Measurements from ENCODE around the gene LDB2. TPM values are rescaled to one million over a fixed set of nuclear protein-coding genes. Genes with fewer than 3 reads are reported as not detected.

Gene LDB2
- total RNA-seq, 1 donor from 2014 or later, result 31.5 TPM

GRCh38 chr4:16655111-16655510 is 243.3 kb downstream of the LDB2 start:
- no peaks in the 10 kb centered on the region for H3K9me3 Mint-ChIP-seq
- TF ChIP-seq CTCF (conservative IDR thresholded peaks at IDR 0.05), result no peak
- H3K4me3 Mint-ChIP-seq, result no peak overlapping the region
- no peaks in the 10 kb centered on the region for H3K36me3 Mint-ChIP-seq
- peaks cover 25% of the 10 kb centered on the region for H3K4me1 Mint-ChIP-seq (ENCODE audit: unreplicated experiment)
- no peak for DNase-seq (ENCODE audit: extremely low spot score, unreplicated experiment)
- peaks cover 5% of the 10 kb centered on the region for H3K27me3 Mint-ChIP-seq
- H3K27ac Mint-ChIP-seq, result no peak overlapping the region

GRCh38 chr4:16652732-16653305 is 245.6 kb downstream of the LDB2 start:
- Mint-ChIP-seq H3K4me3 (no peak overlapping the region), H3K4me1 (ENCODE audit: unreplicated experiment) (peaks cover 13% of the 10 kb centered on the region), H3K27ac (no peak overlapping the region), H3K9me3 (no peaks in the 10 kb centered on the region), H3K27me3 (peaks cover 5% of the 10 kb centered on the region), H3K36me3 (peaks cover 4% of the 10 kb centered on the region)
- DNase-seq (ENCODE audit: extremely low spot score, unreplicated experiment), result no peak
- no peak for TF ChIP-seq CTCF (conservative IDR thresholded peaks at IDR 0.05)

GRCh38 chr4:16646459-16646858 is 252.0 kb downstream of the LDB2 start:
- H3K36me3 Mint-ChIP-seq, result peaks cover 4% of the 10 kb centered on the region
- H3K4me1 Mint-ChIP-seq (ENCODE audit: unreplicated experiment), result no peaks in the 10 kb centered on the region
- H3K9me3 Mint-ChIP-seq, result no peaks in the 10 kb centered on the region
- H3K27ac Mint-ChIP-seq, result no peak overlapping the region
- no peak for TF ChIP-seq CTCF (conservative IDR thresholded peaks at IDR 0.05)
- no peak for DNase-seq (ENCODE audit: extremely low spot score, unreplicated experiment)
- no peaks in the 10 kb centered on the region for H3K27me3 Mint-ChIP-seq
- H3K4me3 Mint-ChIP-seq, result no peak overlapping the region

- Mint-ChIP-seq H3K36me3 (no peaks in the 10 kb centered on the region), H3K27me3 (no peaks in the 10 kb centered on the region), H3K27ac (no peak overlapping the region), H3K4me3 (no peak overlapping the region), H3K9me3 (no peaks in the 10 kb centered on the region), H3K4me1 (ENCODE audit: unreplicated experiment) (no peaks in the 10 kb centered on the region)
- no peak for DNase-seq (ENCODE audit: extremely low spot score, unreplicated experiment)
- TF ChIP-seq CTCF (conservative IDR thresholded peaks at IDR 0.05), result no peak
Measured at GRCh38 chr4:16643893-16644292, 254.6 kb downstream of the LDB2 start.

GRCh38 chr4:16642897-16643296 is 255.5 kb downstream of the LDB2 start:
- H3K27me3 Mint-ChIP-seq, result no peaks in the 10 kb centered on the region
- no peaks in the 10 kb centered on the region for H3K4me1 Mint-ChIP-seq (ENCODE audit: unreplicated experiment)
- H3K36me3 Mint-ChIP-seq, result no peaks in the 10 kb centered on the region
- H3K27ac Mint-ChIP-seq, result no peak overlapping the region
- no peaks in the 10 kb centered on the region for H3K9me3 Mint-ChIP-seq
- no peak overlapping the region for H3K4me3 Mint-ChIP-seq
- DNase-seq (ENCODE audit: extremely low spot score, unreplicated experiment), result no peak
- no peak for TF ChIP-seq CTCF (conservative IDR thresholded peaks at IDR 0.05)

- peaks cover under 1% of the 10 kb centered on the region for H3K4me1 Mint-ChIP-seq (ENCODE audit: unreplicated experiment)
Measured at GRCh38 chr4:16641971-16642370, 256.5 kb downstream of the LDB2 start.

More at GRCh38 chr4:16641971-16642370, 256.5 kb downstream of the LDB2 start:
- Mint-ChIP-seq H3K27me3 (no peaks in the 10 kb centered on the region), H3K4me3 (no peak overlapping the region), H3K9me3 (no peaks in the 10 kb centered on the region), H3K27ac (no peak overlapping the region), H3K36me3 (no peaks in the 10 kb centered on the region)
- no peak for TF ChIP-seq CTCF (conservative IDR thresholded peaks at IDR 0.05)
- no peak for DNase-seq (ENCODE audit: extremely low spot score, unreplicated experiment)
